SKM-1 (cell line): Measurements from ENCODE around the gene ITGB2.

ENCODE experiments used
- DNase-seq: peaks from one replicate; lab custom pipeline; 2025; ENCODE audit not compliant: unreplicated experiment; lab: John Stamatoyannopoulos, UW

The ITGB2 gene

DNA sequence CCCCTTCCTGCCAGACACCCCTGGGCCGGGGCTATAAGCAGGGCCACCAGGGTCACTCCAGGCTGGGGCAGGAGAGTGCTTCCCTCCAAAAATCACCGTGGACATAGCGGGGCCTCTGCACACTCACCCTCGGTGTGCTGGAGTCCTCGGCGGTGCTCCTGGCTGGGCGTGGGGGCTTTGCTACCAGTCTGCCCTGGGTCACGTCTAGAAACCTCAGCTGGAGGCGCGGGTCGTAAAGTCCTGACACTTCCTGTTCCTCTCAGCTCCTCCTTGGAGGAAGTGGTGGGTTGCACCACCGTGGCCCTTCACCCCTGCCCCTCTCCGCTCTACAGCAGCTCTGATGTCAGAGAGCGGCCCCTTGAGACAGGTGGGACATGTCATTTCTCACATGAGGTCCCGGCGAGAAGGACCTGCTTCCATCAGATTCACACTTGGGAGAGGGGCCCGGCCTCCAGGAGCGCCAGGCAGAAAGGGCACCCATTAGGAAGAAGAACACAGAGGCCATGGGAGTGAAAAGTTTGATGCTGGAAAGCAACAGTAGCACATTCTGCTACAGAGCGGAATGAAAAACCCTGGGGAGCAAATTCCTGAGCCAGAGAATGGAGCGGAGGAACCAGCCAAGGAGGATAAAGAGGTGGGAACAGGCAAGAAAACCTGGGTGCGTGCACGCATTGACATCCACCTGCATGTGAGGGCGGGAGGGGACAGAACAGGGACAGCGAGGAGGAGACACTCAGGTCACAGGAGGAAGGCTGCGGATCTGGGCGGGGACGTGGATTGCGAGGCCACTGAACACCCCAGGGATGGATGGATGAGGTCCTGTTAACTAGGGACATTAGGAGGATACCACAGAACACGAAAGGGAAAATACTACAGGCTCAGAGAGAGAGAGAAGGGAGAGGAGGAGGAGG is at the start of gene ITGB2:
Gene ITGB2, minus strand, starts transcription at position 206 of the 911 bp plus-strand sequence. CDS start 10,117 bp downstream, outside the sequence.
- DNase-seq = peak; percentile 86

DNA sequence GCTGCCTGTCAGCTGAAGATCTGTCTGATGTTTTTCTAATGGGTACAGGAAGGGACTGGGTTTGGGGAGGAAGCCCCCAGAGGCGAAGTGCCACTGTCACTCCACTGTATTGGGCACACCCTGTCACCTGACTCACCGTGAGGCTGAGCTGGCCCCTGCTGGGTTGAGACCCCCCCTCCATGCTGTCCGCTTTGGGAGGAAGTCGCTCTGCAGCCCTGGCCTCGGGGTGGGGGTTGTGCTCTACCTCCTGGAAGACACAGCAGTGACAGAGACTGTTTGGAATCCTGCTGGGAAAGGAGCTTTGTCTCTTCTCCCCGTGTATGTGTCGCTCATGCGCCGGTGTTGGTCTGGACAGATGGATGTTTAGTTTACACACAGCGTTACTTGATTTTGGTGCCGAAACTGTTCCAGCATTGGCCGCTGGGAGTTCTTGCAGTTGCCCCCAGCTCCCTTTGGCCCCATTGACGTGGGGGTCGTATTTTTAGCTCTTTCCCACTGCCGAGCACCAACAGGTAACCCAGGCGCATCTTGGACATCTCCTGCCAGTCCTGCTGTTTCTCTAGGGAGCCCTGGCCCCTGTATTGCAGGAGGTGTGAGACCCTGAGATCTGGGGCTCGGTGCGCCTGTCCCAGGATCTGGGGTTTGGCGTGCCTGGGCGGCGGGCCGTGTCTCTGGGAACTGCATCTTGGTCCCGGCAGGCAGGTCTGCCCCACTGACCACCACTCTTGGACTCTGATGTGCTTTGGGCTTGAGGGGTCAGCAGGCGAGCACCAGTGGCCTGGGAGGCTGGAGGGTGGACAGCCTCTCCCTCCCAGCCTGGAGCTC is 49.4 kb upstream of the ITGB2 start:
- no peak for DNase-seq

DNA sequence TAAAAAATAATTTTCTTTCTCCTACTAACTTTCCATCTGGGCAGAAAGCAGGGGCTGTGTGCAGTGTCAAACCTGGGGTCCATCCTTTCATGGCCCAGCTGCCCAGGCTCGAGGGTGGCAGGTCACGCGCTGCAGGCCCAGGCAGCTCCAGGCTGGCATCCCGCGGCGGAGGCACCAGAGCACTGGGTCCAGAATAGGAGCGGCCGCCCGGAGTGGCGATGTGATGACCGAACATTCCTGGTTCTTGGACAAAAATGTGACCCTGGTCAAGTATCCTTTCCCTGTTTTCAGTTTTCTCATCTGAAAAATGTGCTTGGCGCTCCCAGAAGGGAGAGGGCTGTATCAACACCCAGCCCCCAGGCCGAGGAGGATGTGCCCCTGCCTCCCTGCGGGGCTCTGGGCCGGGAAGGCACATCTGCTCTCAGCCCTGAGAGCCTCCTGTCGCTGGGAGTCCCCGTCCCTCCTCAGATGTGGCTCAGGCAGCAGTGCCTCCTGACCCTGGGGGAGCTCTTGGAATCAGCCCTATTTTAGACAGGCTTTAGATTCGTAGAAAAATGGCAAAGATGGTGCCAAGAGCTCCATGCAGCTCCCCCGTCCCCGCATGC is 48.5 kb upstream of the ITGB2 start:
- no peak for DNase-seq

DNA sequence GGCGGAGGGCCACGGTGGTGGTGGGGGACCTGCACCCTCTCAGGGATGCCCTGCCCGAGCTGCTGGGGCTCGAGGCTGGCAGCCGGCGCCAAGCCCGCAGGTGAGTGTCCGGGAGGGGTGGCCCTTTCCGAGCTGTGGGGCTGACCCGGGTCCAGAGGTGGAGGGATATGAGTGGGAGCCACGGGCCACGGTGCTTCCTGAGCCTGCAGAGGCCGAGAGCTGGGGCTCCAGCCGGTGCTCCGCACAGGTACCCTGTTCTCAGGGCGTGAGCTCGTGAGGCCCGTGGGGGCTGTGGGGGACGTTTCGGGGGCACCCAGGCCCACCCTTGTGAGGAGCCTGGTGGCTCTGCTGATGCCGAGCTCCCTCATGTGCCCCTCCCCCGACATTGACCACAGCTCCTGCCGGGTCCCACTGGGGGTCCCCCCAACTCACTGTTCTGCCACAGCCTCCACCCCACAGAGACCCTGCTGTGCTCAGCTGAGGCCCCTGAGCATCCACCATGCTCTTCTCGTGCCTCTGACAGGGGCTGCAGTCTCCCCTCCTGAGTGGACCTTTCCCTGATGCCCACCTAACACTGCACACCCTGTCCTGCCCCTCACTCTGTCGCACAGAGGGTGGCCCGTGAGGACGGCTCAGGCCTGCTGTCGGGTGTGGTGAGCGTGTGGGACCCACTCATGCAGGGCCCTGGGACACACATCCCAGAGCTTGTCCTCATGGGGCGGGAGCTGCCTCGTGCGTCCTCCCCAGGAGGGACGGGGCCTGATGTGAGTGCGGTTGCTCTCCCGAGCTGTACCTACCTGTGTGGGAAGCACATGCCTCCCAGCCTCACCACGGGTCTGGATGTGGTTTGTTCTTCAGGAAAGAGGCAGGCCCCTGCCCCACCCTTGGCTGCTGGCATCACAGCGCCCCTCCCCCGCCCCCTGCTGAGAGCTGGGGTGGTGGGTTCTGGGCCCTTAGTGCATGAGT is 46.7 kb upstream of the ITGB2 start:
- DNase-seq = no peak

DNA sequence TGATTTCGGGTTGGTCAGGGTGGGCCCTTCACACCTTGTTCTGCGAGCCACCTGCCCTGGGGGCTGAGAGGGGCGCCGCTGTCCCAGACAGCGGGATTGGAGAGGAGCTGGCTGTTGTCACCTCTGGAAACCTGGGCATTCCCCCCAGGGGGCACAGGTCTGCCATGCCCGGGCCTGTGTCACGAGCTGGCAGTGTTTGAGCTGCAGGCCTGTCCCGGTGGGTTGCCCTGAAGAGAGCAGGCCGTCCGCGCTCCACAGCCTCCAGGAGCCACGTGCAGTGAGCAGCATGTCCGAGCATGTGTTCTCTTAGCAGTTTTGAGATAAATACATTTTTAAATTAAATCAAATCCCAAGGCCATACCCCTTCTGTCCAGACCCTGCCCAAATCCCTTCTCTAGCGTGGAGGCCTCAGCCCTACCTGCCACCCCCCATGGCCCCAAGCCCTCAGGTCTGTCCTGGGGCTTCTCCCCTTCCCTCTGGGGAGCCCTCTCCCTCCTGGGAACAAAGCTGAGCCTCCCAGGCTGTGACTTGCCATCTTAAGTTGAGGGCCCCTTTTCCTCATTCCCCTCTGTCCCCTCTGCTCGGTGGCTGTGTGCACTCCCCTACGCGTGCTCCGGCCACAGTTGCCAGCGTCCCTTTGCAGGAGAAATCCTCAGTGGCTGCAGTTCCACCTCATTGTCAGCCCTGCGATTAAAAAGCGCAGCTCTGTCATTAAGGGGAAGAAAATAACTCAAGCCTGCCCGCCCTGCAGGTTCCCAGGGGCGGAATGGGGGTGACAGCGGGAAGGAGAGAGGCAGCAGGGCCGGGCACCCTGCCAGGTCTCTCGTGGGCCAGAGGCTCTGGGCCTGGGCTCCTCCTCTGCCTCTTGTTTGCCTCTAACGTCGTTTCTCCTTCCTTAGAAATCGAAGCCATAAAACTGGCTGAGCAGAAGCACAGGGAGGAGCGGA is 45.7 kb upstream of the ITGB2 start:
- DNase-seq = no peak

DNA sequence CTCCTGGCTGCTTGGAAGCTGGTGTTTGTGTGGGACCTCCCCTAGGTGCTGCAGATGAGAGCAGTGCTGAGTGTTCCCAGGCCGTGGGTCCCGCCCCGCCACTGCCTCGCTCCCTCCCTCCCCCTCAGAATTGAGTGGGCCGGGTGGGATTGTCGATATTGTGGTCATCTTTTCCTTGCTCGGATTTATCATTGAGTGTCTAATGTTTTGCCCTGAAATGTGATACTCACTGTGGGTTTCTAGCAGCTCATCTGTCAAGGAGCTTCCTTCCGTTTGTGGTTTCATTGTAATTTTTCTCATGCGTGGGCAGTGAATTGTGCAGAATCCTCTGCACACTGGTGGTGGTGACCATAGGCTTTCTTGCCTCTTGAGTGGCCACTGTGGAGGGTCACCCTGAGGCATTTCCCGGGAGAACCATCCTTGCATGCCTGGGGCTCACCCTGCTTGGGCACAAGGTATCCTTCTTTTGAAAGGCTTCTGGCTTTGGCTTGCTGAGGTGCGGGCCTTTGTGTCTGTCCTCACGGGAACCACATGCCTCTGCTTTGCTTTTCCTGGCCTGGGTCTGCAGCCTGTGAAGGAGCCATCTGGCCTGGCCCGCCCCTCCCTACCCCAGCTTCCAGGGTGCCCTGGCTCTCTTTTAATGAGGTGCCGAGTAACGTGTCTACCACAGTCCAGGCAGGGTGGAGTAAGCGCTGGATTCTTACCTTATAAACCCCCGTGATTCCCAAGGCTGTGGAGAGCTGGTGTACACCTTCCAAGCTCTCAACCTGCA is 44.7 kb upstream of the ITGB2 start:
- DNase-seq = no peak

DNA sequence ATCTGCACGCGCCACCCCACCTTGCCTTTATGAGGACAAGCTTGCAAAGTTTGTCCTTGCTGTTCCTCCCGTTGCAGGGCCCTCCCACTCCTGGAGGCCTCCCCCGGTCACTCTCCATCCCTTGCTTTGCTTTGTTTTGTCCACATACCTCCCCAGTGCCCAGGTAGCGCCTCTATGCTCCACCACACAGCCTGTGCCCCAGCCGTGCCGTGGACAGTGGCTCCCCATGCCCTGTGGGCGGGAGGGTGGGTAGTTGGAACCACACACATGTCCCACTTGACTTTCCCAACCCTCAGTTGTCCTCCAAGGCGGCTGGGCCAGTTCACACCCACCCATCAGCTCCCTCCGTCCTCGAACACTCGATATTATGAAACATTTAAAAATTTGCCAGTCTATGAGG is 43.7 kb upstream of the ITGB2 start:
- DNase-seq = no peak

DNA sequence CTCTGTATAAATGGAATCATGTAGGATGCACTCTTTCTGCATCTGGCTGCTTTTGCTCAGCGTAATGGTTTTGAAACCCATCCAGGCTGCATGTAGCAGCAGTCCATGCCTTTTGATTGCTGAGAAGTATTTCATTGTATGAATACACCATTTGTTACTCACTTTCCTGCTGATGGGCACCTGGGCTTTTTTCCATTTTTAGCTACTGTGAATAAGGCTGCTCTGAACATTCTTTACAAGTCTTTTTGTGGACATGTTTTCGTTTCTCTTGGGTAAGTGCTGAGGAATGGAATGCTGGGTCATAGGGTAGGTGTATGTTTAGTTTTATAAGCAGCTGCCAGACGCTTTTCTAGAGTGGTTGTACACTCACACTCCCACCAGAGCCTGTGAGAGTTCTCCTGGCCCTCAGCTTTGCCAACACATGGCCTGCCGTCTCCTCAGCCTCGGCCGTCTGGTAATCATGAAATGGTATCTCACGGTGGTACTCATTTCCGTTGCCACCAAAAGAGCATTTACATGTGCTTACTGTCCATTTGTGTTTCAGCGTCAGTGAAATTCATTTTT is 41.8 kb upstream of the ITGB2 start:
- no peak for DNase-seq

DNA sequence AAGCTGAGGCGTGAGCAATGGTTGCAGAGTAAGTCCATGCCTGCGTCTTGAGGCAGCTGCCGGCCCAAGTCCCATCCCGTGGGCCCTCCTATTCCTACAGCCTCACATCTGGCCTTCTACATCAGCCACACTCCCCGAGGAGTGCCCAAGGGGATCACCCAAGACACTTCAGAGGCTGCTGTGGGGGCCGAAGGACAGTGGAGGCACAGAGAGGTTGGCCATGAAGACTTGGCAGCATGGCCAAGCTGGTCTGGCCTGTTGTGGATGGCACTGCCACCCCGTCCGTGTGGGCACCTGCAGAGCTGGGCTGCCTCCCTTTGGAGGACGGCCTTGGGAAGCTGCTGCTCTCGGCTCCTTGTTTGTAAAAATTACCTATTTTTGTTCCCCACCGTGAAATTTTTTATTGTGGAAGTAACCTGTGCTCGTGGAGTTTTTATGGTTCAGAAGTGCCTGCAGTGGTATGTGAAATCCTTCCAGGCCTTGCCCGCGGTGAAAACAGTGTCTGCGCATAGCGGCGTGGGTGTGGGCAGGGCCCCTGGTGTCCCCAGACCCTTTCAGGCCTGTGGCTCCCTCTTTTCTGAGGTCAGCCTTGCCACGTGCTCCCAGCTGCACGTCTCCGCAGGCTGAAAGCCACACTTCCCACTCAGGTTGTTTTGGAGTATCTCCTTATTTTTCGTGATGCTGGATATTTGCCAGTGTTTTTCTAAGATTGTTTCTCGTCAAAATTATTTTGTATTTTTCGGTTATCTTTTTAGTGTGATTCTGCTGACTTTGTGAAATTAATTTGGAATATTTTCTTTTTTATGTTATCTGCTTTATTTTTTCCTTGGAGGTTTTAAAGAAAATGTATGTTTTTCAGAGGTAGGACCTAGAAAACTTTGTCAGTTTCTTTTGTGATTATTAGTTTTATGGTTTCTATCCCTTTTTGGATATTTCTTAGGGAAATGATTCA is 39.7 kb upstream of the ITGB2 start:
- no peak for DNase-seq

DNA sequence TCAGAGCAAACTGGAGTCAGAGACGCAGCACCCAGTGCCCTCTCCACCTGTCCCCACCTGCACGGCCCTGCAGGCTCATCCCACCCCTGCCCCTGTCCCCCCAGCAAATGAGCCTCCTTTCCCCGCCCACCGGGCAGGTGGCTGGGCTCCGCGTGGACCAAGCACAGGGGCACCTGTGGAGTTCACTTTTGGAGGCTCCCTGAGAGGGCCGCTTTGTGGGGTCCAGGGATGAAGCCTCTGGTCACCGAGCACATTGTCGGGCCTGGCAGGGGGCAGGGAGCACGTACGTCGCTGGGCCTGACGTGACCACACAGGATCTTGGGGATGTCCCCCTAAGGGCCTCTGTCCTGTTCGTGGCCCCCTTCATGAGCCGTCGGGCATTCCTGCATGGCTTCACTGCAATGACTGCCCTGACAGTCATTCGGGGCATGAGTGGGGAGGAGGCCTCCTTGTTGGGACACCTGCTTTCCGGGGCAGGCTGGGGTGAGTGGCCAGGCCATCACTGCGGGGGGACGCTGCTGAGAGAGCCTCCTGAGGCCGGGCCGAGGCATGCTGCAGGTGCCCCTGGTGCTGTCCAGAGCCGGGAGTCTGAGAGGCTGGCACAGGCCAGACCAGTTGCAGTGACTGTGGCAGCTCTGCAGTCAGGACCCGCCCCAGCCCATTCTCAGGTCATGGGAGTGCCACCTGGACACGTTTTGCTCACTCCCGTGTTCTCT is 38.8 kb upstream of the ITGB2 start:
- no peak for DNase-seq

DNA sequence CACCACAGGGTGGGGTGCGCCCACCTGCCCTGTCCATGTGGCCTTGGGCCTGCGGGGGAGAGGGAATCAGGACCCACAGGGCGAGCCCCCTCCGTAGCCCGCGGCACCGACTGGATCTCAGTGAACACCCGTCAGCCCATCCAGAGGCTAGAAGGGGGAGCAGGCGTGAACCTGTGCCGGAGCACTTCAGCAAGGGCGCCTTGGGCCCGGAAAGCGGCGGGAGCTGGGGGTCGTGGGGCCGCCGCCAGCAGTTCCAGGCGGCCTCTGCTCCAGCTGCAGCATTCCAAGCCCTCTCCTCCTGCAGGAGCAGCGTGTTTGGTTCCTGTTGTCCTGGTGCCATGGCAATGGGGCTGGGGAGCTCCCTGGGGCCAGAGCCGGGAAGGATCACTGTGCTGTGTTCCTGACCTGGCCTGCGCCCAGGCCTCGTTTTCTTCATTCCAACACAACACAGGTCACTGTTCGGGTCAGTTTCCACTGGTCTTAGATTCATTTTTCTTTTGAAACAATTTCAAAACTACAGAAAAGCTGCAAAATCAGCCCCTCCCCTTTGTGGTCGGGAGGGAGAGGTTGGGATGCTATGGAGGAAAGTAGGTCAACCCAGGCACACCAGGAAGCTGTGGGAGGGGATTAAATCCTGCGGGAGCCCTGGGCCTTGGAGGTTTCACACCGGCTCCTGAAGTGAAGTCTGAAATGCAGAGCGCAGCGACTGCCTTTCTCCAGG is 37.9 kb upstream of the ITGB2 start:
- DNase-seq = no peak

DNA sequence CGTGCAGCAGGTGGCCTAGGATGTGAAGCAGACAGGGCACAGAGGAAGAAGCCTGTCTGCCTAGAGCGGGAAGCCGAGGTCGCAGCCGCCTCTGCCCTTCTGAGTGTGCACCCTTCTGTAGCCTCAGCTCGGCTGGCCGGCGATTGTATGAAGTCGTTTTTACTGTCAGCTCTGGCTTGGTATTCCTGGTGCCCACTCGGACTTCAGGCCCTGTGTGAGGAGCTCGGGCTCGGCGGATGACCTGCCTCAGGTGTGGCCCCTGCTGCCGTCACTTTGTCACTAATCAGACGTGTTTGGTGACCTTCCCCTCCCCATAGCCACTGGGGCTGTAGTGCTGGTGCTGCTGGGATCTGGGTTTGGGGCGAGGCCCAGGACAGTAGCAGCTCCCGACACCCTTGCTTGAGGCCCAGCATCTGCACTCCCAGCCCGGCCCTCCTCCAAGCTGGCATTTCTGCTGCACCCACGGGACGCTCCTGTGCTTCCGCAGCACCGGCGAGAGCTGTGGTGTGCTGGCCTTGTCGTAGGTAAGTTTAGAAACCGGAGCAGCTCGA is 37.3 kb upstream of the ITGB2 start:
- DNase-seq = no peak

DNA sequence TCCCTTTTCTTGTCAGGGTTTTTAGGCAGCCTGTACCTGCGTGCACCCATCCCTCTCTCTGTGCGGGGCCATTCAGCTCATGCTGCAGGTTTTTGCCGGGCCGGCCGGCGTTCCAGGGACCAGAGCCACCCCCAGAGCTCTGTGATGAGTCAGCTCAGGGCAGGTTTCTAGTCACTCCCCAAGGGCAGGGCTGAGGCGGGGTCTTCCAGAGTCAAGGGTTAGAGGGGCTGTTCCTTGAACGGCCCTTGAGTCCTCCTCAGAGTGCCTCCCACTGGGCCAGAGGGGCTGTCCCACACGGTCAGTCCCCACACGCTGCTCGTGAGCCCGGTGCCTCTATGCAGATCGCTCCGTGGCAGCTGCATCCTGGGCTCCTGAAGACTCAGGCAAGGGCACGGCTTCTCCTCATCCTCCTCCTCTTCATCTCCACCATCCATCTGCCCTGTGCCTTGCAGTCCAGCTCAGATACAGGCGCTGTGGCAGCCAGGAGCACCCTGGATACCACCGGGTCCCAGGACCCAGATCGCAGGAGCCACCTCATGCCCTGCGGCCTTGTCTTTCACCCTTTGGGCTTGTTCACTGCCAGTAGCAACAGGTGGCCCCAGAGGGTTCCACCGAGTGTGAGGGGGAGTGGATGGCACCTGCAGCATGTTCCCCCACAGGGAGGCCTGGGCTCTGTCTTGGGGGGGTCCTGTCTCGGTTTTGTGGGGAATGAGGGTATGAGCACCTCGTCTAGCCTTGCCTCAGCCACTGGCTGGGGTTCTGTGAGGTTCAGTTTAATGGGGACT is 36.5 kb upstream of the ITGB2 start:
- no peak for DNase-seq

DNA sequence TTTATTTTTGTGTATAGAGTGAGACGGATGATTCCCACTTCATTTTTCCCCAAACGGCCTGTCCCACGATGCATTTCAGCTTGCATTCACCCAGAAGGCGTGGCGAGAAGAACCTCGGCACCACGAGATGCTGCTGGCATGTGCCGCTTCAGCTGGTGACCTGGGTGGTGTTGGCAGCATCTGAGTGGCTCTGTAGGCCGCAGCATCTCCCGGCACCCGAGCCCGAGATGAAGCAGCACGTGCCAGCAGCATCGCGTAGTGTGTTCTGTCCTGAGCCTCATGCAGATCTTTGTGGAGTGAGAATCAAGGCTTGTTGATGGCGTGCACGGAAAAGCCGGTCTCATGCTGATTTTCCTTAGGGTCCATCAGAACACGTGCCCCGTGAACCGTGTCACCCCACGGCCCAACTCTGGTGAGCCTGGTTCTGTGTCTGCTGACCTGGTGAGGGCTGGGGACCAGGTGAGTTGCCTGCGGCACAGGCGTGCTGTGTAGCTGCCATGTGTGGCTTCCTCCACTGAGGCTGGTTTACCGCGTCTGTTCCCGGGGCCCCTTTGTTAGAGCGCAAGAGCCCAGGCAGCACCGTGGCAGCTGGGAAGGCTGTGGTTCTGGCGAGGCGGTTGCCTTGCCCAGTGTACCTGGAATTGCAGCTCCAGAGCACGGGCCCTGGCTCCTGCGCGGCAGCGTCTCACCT is 35.8 kb upstream of the ITGB2 start:
- no peak for DNase-seq
